Measurements from ENCODE around the gene TMEM63A.

The TMEM63A gene

GRCh38 chr1:225881081-225881958 lies 860 bp downstream of the TMEM63A start:
- peak; percentile 67 for DNase-seq (ENCODE audit: low spot score)

GRCh38 chr1:225880636-225881035 lies 1.5 kb downstream of the TMEM63A start:
- no peak for DNase-seq (ENCODE audit: low spot score)

More at GRCh38 chr1:225881081-225881958, 860 bp downstream of the TMEM63A start:
- TF ChIP-seq CTCF (IDR thresholded peaks at IDR 0.05; ENCODE audit: extremely low read depth, missing control alignments): no peak

GRCh38 chr1:225880222-225880588 lies 2.0 kb downstream of the TMEM63A start:
- DNase-seq (ENCODE audit: low spot score): no peak
- no peak for TF ChIP-seq CTCF (IDR thresholded peaks at IDR 0.05; ENCODE audit: extremely low read depth, missing control alignments)

More at GRCh38 chr1:225880636-225881035, 1.5 kb downstream of the TMEM63A start:
- no peak for TF ChIP-seq CTCF (IDR thresholded peaks at IDR 0.05; ENCODE audit: extremely low read depth, missing control alignments)

GRCh38 chr1:225879521-225880221 lies 2.5 kb downstream of the TMEM63A start:
- TF ChIP-seq CTCF (IDR thresholded peaks at IDR 0.05; ENCODE audit: extremely low read depth, missing control alignments): no peak
- no peak for DNase-seq (ENCODE audit: low spot score)

- DNase-seq (ENCODE audit: low spot score): no peak
- no peak for TF ChIP-seq CTCF (IDR thresholded peaks at IDR 0.05; ENCODE audit: extremely low read depth, missing control alignments)
These were observed 3.9 kb downstream of the TMEM63A start for GRCh38 chr1:225878282-225878681.

- no peak for DNase-seq (ENCODE audit: low spot score)
- no peak for TF ChIP-seq CTCF (IDR thresholded peaks at IDR 0.05; ENCODE audit: extremely low read depth, missing control alignments)
These were observed 4.6 kb downstream of the TMEM63A start for GRCh38 chr1:225877580-225877979.

- no peak for DNase-seq (ENCODE audit: low spot score)
- no peak for TF ChIP-seq CTCF (IDR thresholded peaks at IDR 0.05; ENCODE audit: extremely low read depth, missing control alignments)
These were observed 5.2 kb downstream of the TMEM63A start for GRCh38 chr1:225876900-225877510.
